Neural crest cell (in vitro differentiated cells): ENCODE data around the gene ELK4. TPM values are rescaled to one million over a fixed set of nuclear protein-coding genes. Genes with fewer than 3 reads are reported as not detected.

Experiments used
- DNase-seq: peaks from one replicate; pipeline ENCODE4 v3.0.0; 2021; ENCODE audit warnings: low read depth, mixed read lengths, low spot score
- H3K27ac Mint-ChIP-seq: one replicate; pipeline ENCODE4 v1.8.0; 2021; ENCODE audit warnings: mild to moderate bottlenecking, mixed read lengths; ENCODE audit not compliant: unreplicated experiment
- H3K27me3 Mint-ChIP-seq: 2 replicates; pipeline ENCODE4 v1.8.0; 2021; ENCODE audit warnings: low read depth, mild to moderate bottlenecking, mixed read lengths
- H3K36me3 Mint-ChIP-seq: 2 replicates; pipeline ENCODE4 v1.8.0; 2021; ENCODE audit warnings: low read depth, mild to moderate bottlenecking, mixed read lengths
- H3K4me1 Mint-ChIP-seq: 2 replicates; pipeline ENCODE4 v1.8.0; 2021; ENCODE audit warnings: mixed read lengths
- H3K4me3 Mint-ChIP-seq: one replicate; pipeline ENCODE4 v1.8.0; 2021; ENCODE audit warnings: mild to moderate bottlenecking, mixed read lengths
- H3K9me3 Mint-ChIP-seq: 2 replicates; pipeline ENCODE4 v1.8.0; 2021; ENCODE audit warnings: mixed read lengths
- CTCF ChIP-seq: fragments of 200-600 bp; sonication (generic); conservative IDR thresholded peaks from 2 replicates; pipeline ENCODE4 v1.5.0; 2021; ENCODE audit warnings: antibody characterized with exemption, mild to moderate bottlenecking
- total RNA-seq: library from RNA; stranded (reverse); gene quantifications from 2 replicates; pipeline ENCODE4 v1.2.1, GENCODE V29; 2021

ELK4 gene
- total RNA-seq, 1 donor from 2014 or later: 30.1 TPM

- no peak for DNase-seq
- Mint-ChIP-seq H3K9me3 (peaks cover 4% of the 10 kb centered on the region), H3K27ac (no peak overlapping the region), H3K4me3 (no peak overlapping the region), H3K36me3 (peaks cover 17% of the 10 kb centered on the region), H3K4me1 (no peaks in the 10 kb centered on the region), H3K27me3 (no peaks in the 10 kb centered on the region)
- no peak for TF ChIP-seq CTCF
Measured at GRCh38 chr1:205604059-205604458, 27.8 kb downstream of the ELK4 start.

GRCh38 chr1:205601205-205601604 is 30.6 kb downstream of the ELK4 start:
- no peak for TF ChIP-seq CTCF
- H3K4me1 Mint-ChIP-seq: no peaks in the 10 kb centered on the region
- peaks cover 4% of the 10 kb centered on the region for H3K9me3 Mint-ChIP-seq
- no peaks in the 10 kb centered on the region for H3K27me3 Mint-ChIP-seq
- no peak for DNase-seq
- H3K4me3 Mint-ChIP-seq: no peak overlapping the region
- H3K36me3 Mint-ChIP-seq: peaks cover 18% of the 10 kb centered on the region
- no peak overlapping the region for H3K27ac Mint-ChIP-seq

- Mint-ChIP-seq H3K27ac (no peak overlapping the region), H3K27me3 (no peaks in the 10 kb centered on the region), H3K4me3 (no peak overlapping the region), H3K36me3 (peaks cover 18% of the 10 kb centered on the region), H3K9me3 (peaks cover 4% of the 10 kb centered on the region), H3K4me1 (no peaks in the 10 kb centered on the region)
- no peak for TF ChIP-seq CTCF
- no peak for DNase-seq
Measured at GRCh38 chr1:205600085-205600484, 31.7 kb downstream of the ELK4 start.

- Mint-ChIP-seq H3K9me3 (peaks cover 4% of the 10 kb centered on the region), H3K36me3 (peaks cover 14% of the 10 kb centered on the region), H3K4me1 (no peaks in the 10 kb centered on the region), H3K27ac (no peak overlapping the region), H3K4me3 (no peak overlapping the region), H3K27me3 (no peaks in the 10 kb centered on the region)
- no peak for DNase-seq
- TF ChIP-seq CTCF: no peak
Measured at GRCh38 chr1:205599669-205600042, 32.2 kb downstream of the ELK4 start.

GRCh38 chr1:205598841-205599668 is 32.8 kb downstream of the ELK4 start:
- Mint-ChIP-seq H3K36me3 (peaks cover 11% of the 10 kb centered on the region), H3K27me3 (no peaks in the 10 kb centered on the region), H3K9me3 (peaks cover under 1% of the 10 kb centered on the region), H3K27ac (no peak overlapping the region), H3K4me1 (peaks cover 1% of the 10 kb centered on the region), H3K4me3 (no peak overlapping the region)
- DNase-seq: no peak
- TF ChIP-seq CTCF: no peak
